GM19372 (cell line): Measurements from ENCODE around the gene HOXB6.

Experiments
- ATAC-seq: cut with Tn5 transposase; IDR thresholded peaks from one replicate; pipeline ENCODE4 v1.9.1; 2021; ENCODE audit warnings: mild to moderate bottlenecking, low read depth, moderate library complexity; ENCODE audit not compliant: unreplicated experiment

The HOXB6 gene

GRCh38 chr17:48569674-48570324 lies 35.0 kb downstream of the HOXB6 start:
- ATAC-seq: no peak

- ATAC-seq: no peak
These were observed 35.6 kb downstream of the HOXB6 start for GRCh38 chr17:48569240-48569582.

GRCh38 chr17:48568499-48569239 lies 36.1 kb downstream of the HOXB6 start:
- ATAC-seq: no peak

- ATAC-seq: no peak
These were observed 37.0 kb downstream of the HOXB6 start for GRCh38 chr17:48567646-48568354.

- no peak for ATAC-seq
These were observed 37.6 kb downstream of the HOXB6 start for GRCh38 chr17:48567209-48567608.

GRCh38 chr17:48566717-48567116 lies 38.1 kb downstream of the HOXB6 start:
- no peak for ATAC-seq

GRCh38 chr17:48565925-48566710 lies 38.7 kb downstream of the HOXB6 start:
- ATAC-seq: no peak

- ATAC-seq: no peak
These were observed 39.7 kb downstream of the HOXB6 start for GRCh38 chr17:48565022-48565554.

- no peak for ATAC-seq
These were observed 40.4 kb downstream of the HOXB6 start for GRCh38 chr17:48564188-48565021.

- ATAC-seq: no peak
These were observed 41.0 kb downstream of the HOXB6 start for GRCh38 chr17:48563867-48564187.

GRCh38 chr17:48563385-48563838 lies 41.4 kb downstream of the HOXB6 start:
- ATAC-seq: no peak

- ATAC-seq: no peak
These were observed 41.9 kb downstream of the HOXB6 start for GRCh38 chr17:48562934-48563333.

GRCh38 chr17:48561884-48562810 lies 42.6 kb downstream of the HOXB6 start:
- ATAC-seq: no peak

- no peak for ATAC-seq
These were observed 44.7 kb downstream of the HOXB6 start for GRCh38 chr17:48559840-48560817.

- ATAC-seq: no peak
These were observed 45.5 kb downstream of the HOXB6 start for GRCh38 chr17:48559122-48559839.

- no peak for ATAC-seq
These were observed 46.0 kb downstream of the HOXB6 start for GRCh38 chr17:48558831-48559121.
